HepG2 (cell line): ENCODE results near the gene HIVEP2. TPM values are rescaled to one million over a fixed set of nuclear protein-coding genes. Genes with fewer than 3 reads are reported as not detected.

Experiments
- ATAC-seq: fragments of 200-7000 bp; cut with Tn5 transposase; 3 replicates; pipeline ENCODE4 v1.9.1; 2020; ENCODE audit warnings: mild to moderate bottlenecking, moderate library complexity
- BruUV-seq: library from RNA; stranded (reverse); fragments of 400-500 nt; replicated peaks from 2 replicates; lab custom pipeline; 2021; lab: Mats Ljungman, UMichigan
- CTCF ChIA-PET: fragments of 300-600 bp; formaldehyde crosslinking; extraction: SDS; loops from one replicate; lab custom pipeline; 2021; ENCODE audit warnings: low total read pairs, inconsistent platforms, low intra/inter-chr PET ratio; lab: Yijun Ruan, JAX
- POLR2A ChIA-PET: fragments of 350-600 bp; sonication (Branson Sonifier 250); formaldehyde crosslinking; loops from one replicate; lab custom pipeline; 2020; ENCODE audit warnings: antibody characterized with exemption, inconsistent platforms; lab: Yijun Ruan, JAX
- DNase-seq: peaks from one replicate; pipeline ENCODE4 v3.0.0-alpha.2; 2015; ENCODE audit warnings: low spot score
- FAIRE-seq: peaks from 3 replicates; lab custom pipeline; 2011; peaks lifted over from hg19 to GRCh38; lab: Jason Lieb, UNC
- H2AFZ ChIP-seq: one replicate; pipeline ENCODE4 v1.6.1; 2011; ENCODE audit warnings: low read length, inconsistent platforms
- H3K27ac ChIP-seq: fragments of 300-600 bp; 3 replicates; pipeline ENCODE4 v1.8.0; 2011; ENCODE audit warnings: mixed run types, mild to moderate bottlenecking, mixed read lengths, low read length, inconsistent platforms; ENCODE audit not compliant: insufficient read depth; ENCODE audit errors: extremely low read length
- H3K27me3 ChIP-seq, 2 experiments: fragments of 200-600 bp in 1 of 2; 2 replicates in 1 of 2; 3 replicates in 1 of 2; pipeline versions ENCODE4 v1.6.0 to v1.8.0; 2011; ENCODE audit warnings: low read length in 2 of 2, mild to moderate bottlenecking in 2 of 2, moderate library complexity in 2 of 2, inconsistent platforms in 1 of 2; ENCODE audit not compliant: insufficient read depth in 2 of 2, control insufficient read depth in 1 of 2
- H3K36me3 ChIP-seq, 2 experiments: fragments of 200-600 bp in 1 of 2; replicated peaks in 1 of 2; 2 replicates in 1 of 2; 3 replicates in 1 of 2; pipeline versions ENCODE4 v1.5.1 to v1.8.0; 2011; ENCODE audit warnings: low read length in 2 of 2, inconsistent platforms in 1 of 2; ENCODE audit not compliant: insufficient read depth in 2 of 2, control insufficient read depth in 1 of 2
- H3K4me1 ChIP-seq: 2 replicates; pipeline ENCODE4 v1.5.1; 2012; ENCODE audit warnings: low read length, inconsistent platforms; ENCODE audit not compliant: insufficient read depth
- H3K4me2 ChIP-seq: 2 replicates; pipeline ENCODE4 v1.6.0; 2011; ENCODE audit warnings: low read depth, low read length, inconsistent platforms
- H3K4me3 ChIP-seq, 3 experiments: fragments of 200-600 bp in 1 of 3; sonication (generic), shearing (Covaris generic) in 1 of 3; replicated peaks in 1 of 3; 2 replicates each; pipeline ENCODE4 v1.5.1; 2011 to 2016; ENCODE audit warnings: low read length in 3 of 3, inconsistent platforms in 2 of 3, low read depth in 2 of 3, mild to moderate bottlenecking in 2 of 3, control low read depth in 1 of 3, mixed read lengths in 1 of 3; ENCODE audit not compliant: insufficient read depth in 1 of 3
- H3K79me2 ChIP-seq: one replicate; pipeline ENCODE4 v1.6.1; 2011; ENCODE audit warnings: low read length, inconsistent platforms; ENCODE audit not compliant: insufficient read depth
- H3K9ac ChIP-seq: 2 replicates; pipeline ENCODE4 v1.6.0; 2011; ENCODE audit warnings: mild to moderate bottlenecking, low read depth, low read length, inconsistent platforms; ENCODE audit not compliant: insufficient read depth
- H3K9me3 ChIP-seq: 2 replicates; pipeline ENCODE4 v1.5.1; 2012; ENCODE audit warnings: mild to moderate bottlenecking, low read length
- H4K20me1 ChIP-seq: 2 replicates; pipeline ENCODE4 v1.6.0; 2011; ENCODE audit warnings: inconsistent platforms, mild to moderate bottlenecking, low read length, moderate library complexity; ENCODE audit not compliant: insufficient read depth
- CEBPG ChIP-seq: IDR thresholded peaks from 2 replicates; pipeline ENCODE4 v1.6.1; 2016
- CHD2 ChIP-seq: IDR thresholded peaks from 2 replicates; pipeline ENCODE4 v1.6.1; 2011; ENCODE audit warnings: low read depth, low read length, improper control_type of control experiment
- DNMT3B ChIP-seq: conservative IDR thresholded peaks from 2 replicates; pipeline ENCODE4 v1.6.1; 2016; ENCODE audit warnings: missing biosample characterization, control low read depth
- GATA4 ChIP-seq: sonication (generic); IDR thresholded peaks from 2 replicates; pipeline ENCODE4 v1.6.1; 2016; ENCODE audit warnings: antibody characterized with exemption, low read depth, borderline replicate concordance
- KDM5A ChIP-seq: fragments of 200-600 bp; sonication (generic); IDR thresholded peaks from 2 replicates; pipeline ENCODE4 v1.7.0; 2018; ENCODE audit warnings: antibody characterized with exemption, mild to moderate bottlenecking, low read length, borderline replicate concordance
- PHB2 ChIP-seq: fragments of 450-650 bp; IDR thresholded peaks from 2 replicates; pipeline ENCODE4 v1.6.1; 2018; ENCODE audit not compliant: partially characterized antibody
- SAP130 ChIP-seq: IDR thresholded peaks from 2 replicates; pipeline ENCODE4 v1.6.1; 2016; ENCODE audit warnings: low read depth
- SATB2 ChIP-seq: sonication (generic); formaldehyde crosslinking; IDR thresholded peaks from 2 replicates; pipeline ENCODE4 v1.5.0; 2020; ENCODE audit warnings: missing genetic modification reagents
- SIN3A ChIP-seq: IDR thresholded peaks from 2 replicates; pipeline ENCODE4 v1.6.1; 2011; ENCODE audit warnings: low read depth, mild to moderate bottlenecking, control low read depth, low read length, borderline replicate concordance
- SOX13 ChIP-seq, 3 experiments: fragments of 450-650 bp in 1 of 3; sonication (generic) in 1 of 3; formaldehyde crosslinking in 1 of 3; IDR thresholded peaks in 2 of 3; conservative IDR thresholded peaks in 1 of 3; 2 replicates each; pipeline versions ENCODE4 v1.5.0 to v1.6.1; 2016 to 2020; ENCODE audit warnings: antibody characterized with exemption in 1 of 3, mild to moderate bottlenecking in 1 of 3, missing compliant biosample characterization in 1 of 3, missing genetic modification reagents in 1 of 3, moderate library complexity in 1 of 3
- SOX6 ChIP-seq, 2 experiments: fragments of 450-650 bp in 1 of 2; sonication (generic) in 1 of 2; formaldehyde crosslinking in 1 of 2; IDR thresholded peaks; 2 replicates each; pipeline versions ENCODE4 v1.4.0 to v1.6.1; 2017 to 2020; ENCODE audit warnings: antibody characterized with exemption in 1 of 2, mild to moderate bottlenecking in 1 of 2, missing genetic modification reagents in 1 of 2
- SSRP1 ChIP-seq: IDR thresholded peaks from 2 replicates; pipeline ENCODE4 v1.6.1; 2016; ENCODE audit warnings: control low read depth
- TSC22D2 ChIP-seq: sonication (generic); formaldehyde crosslinking; IDR thresholded peaks from 2 replicates; pipeline ENCODE4 v1.5.1; 2020; ENCODE audit warnings: missing genetic modification reagents, mild to moderate bottlenecking, borderline replicate concordance
- ZFP62 ChIP-seq: sonication (generic); formaldehyde crosslinking; IDR thresholded peaks from 2 replicates; pipeline ENCODE4 v1.4.0; 2020; ENCODE audit warnings: missing genetic modification reagents
- ZNF280D ChIP-seq: sonication (generic); formaldehyde crosslinking; IDR thresholded peaks from 2 replicates; pipeline ENCODE4 v1.5.1; 2020; ENCODE audit warnings: mild to moderate bottlenecking, missing genetic modification reagents
- ZNF326 ChIP-seq: sonication (generic); formaldehyde crosslinking; IDR thresholded peaks from 2 replicates; pipeline ENCODE4 v1.4.0; 2020; ENCODE audit warnings: missing genetic modification reagents, borderline replicate concordance
- ZNF33A ChIP-seq: sonication (generic); formaldehyde crosslinking; IDR thresholded peaks from 2 replicates; pipeline ENCODE4 v1.5.1; 2020; ENCODE audit warnings: missing genetic modification reagents, mild to moderate bottlenecking, moderate library complexity, borderline replicate concordance
- ZNF343 ChIP-seq: sonication (generic); formaldehyde crosslinking; IDR thresholded peaks from 2 replicates; pipeline ENCODE4 v1.4.0; 2020; ENCODE audit warnings: mild to moderate bottlenecking, missing genetic modification reagents
- ZNF616 ChIP-seq: sonication (generic); formaldehyde crosslinking; IDR thresholded peaks from 2 replicates; pipeline ENCODE4 v1.5.0; 2020; ENCODE audit warnings: low read depth, mild to moderate bottlenecking, missing genetic modification reagents
- ZNF660 ChIP-seq: sonication (generic); formaldehyde crosslinking; IDR thresholded peaks from 2 replicates; pipeline ENCODE4 v1.5.1; 2020; ENCODE audit warnings: mild to moderate bottlenecking, low read depth, missing genetic modification reagents, borderline replicate concordance
- ZNF75D ChIP-seq: sonication (generic); formaldehyde crosslinking; IDR thresholded peaks from 2 replicates; pipeline ENCODE4 v1.8.1; 2023; ENCODE audit warnings: missing genetic modification reagents, mild to moderate bottlenecking, borderline replicate concordance
- ZNF841 ChIP-seq: sonication (generic); formaldehyde crosslinking; IDR thresholded peaks from 2 replicates; pipeline ENCODE4 v1.8.1; 2023; ENCODE audit warnings: missing genetic modification reagents, borderline replicate concordance
- ZNF878 ChIP-seq: sonication (generic); formaldehyde crosslinking; IDR thresholded peaks from 2 replicates; pipeline ENCODE4 v1.8.1; 2023; ENCODE audit warnings: mild to moderate bottlenecking, missing genetic modification reagents, moderate library complexity
- WGBS: methylation state at CpG from one replicate; pipeline ENCODE4 v1.1.6; 2017; ENCODE audit warnings: low lambda C conversion rate; 5-methylcytosine and 5-hydroxymethylcytosine counted together
- in situ Hi-C: cut with HindIII; loops from 2 replicates; pipeline ENCODE4 v1.10.0; 2017; ENCODE audit warnings: low pct_unique_long_range_greater_than_20kb; ENCODE audit not compliant: extremely low pct_ligation_motif_present
- intact Hi-C: fragments of 100-400 bp; cut with micrococcal nuclease; formaldehyde crosslinking; loops from one replicate; pipeline ENCODE4 v1.10.0; 2022; ENCODE audit not compliant: unreplicated experiment
- polyA plus RNA-seq, 8 experiments: library from polyadenylated mRNA; depleted of rRNA in 3 of 8; stranded (reverse) in 7 of 8; unstranded in 1 of 8; fragments of >200 nt; fragmentation: Illumina TruSeq in 4 of 8; extraction: Trizol in 4 of 8; gene quantifications; 2 replicates each; pipeline versions ENCODE4 v1.2.1 to v1.2.3, GENCODE V29; 2011 to 2016; ENCODE audit warnings: low read depth in 4 of 8, missing spikeins in 1 of 8, mixed read lengths in 1 of 8; ENCODE audit not compliant: insufficient read depth in 1 of 8
- total RNA-seq, 5 experiments: library from RNA; depleted of rRNA; stranded (reverse); fragments of >200 nt; fragmentation: Illumina TruSeq; extraction: Trizol; gene quantifications; 2 replicates each; pipeline ENCODE4 v1.2.3, GENCODE V29; 2016; ENCODE audit warnings: low read depth in 1 of 5

HIVEP2 gene
- total and polyA plus RNA-seq, 2 of the 13 experiments (the other 11 are each of a cell fraction or from before 2014, with no cell fraction given) = 3.4 to 12.9 TPM

GRCh38 chr6:142902636-142903053 lies 42.3 kb downstream of the HIVEP2 start:
- H3K79me2 ChIP-seq = no peaks in the 10 kb centered on the region
- H3K4me1 ChIP-seq = peaks cover 16% of the 10 kb centered on the region
- ATAC-seq (peak; percentile 90), FAIRE-seq (peak; percentile 21), DNase-seq (peak; percentile 85)
- H3K4me3 ChIP-seq = no peak overlapping the region
- H3K9me3 ChIP-seq = no peaks in the 10 kb centered on the region
- H2AFZ ChIP-seq = no peak overlapping the region
- intact Hi-C loops (loop anchor here (2.0 kb wide), 1 partner anchor 30 kb away; no protein-coding TSS in a partner anchor), in situ Hi-C loops (no loop called here)
- WGBS = 22% methylated on average over 4 of the region's 4 CpGs
- CTCF ChIA-PET = no interaction called here
- H4K20me1 ChIP-seq = peaks cover 15% of the 10 kb centered on the region; the same call in 1 of the 2 replicates
- H3K36me3 ChIP-seq = no peaks in the 10 kb centered on the region
- POLR2A ChIA-PET = no interaction called here
- no peak overlapping the region for H3K9ac ChIP-seq
- H3K4me2 ChIP-seq = peak overlapping the region; percentile 9
- H3K27ac ChIP-seq = no peak overlapping the region
- H3K27me3 ChIP-seq = no peaks in the 10 kb centered on the region
- BruUV-seq = no TSS peak
- no peak for TF ChIP-seq SATB2 (CRISPR knock-in tag)
- TF ChIP-seq SAP130 (CRISPR knock-in tag) = peak; percentile 46; the same call in 1 of the 2 replicates
- 0 out of 2 replicates have a peak, but pooled peaks have one; percentile 40 for TF ChIP-seq SSRP1
- TF ChIP-seq ZNF343 (CRISPR knock-in tag) = no peak
- no peak for TF ChIP-seq ZNF660 (CRISPR knock-in tag)
- TF ChIP-seq TSC22D2 (CRISPR knock-in tag) = no peak
- no peak for TF ChIP-seq SOX6 (IDR thresholded peaks at IDR 0.05)
- peak; percentile 63 for TF ChIP-seq SOX6 (CRISPR knock-in tag; IDR thresholded peaks at IDR 0.05)
- no peak for TF ChIP-seq GATA4
- no peak for TF ChIP-seq SIN3A
- no peak for TF ChIP-seq KDM5A
- 0 out of 2 replicates have a peak, but pooled peaks have one; percentile 21 for TF ChIP-seq SOX13 (IDR thresholded peaks at IDR 0.05)
- TF ChIP-seq SOX13 (CRISPR knock-in tag; conservative IDR thresholded peaks at IDR 0.05 in 1 of 2, IDR thresholded peaks at IDR 0.05 in 1 of 2) = peak in 1 of 2 experiments; percentile 73; a peak in 2 of 4 replicates
- no peak for TF ChIP-seq ZNF878 (CRISPR knock-in tag)
- TF ChIP-seq DNMT3B = 0 out of 2 replicates have a peak, but pooled peaks have one; percentile 63
- no peak for TF ChIP-seq ZNF33A (CRISPR knock-in tag)
- no peak for TF ChIP-seq ZFP62 (CRISPR knock-in tag)
- no peak for TF ChIP-seq PHB2
- TF ChIP-seq ZNF326 = no peak
- no peak for TF ChIP-seq CHD2
- peak; percentile 21; the same call in 1 of the 2 replicates for TF ChIP-seq CEBPG (CRISPR knock-in tag)
- TF ChIP-seq ZNF616 (CRISPR knock-in tag) = no peak
- TF ChIP-seq ZNF75D (CRISPR knock-in tag) = no peak
- TF ChIP-seq ZNF280D (CRISPR knock-in tag) = no peak
- no peak for TF ChIP-seq ZNF841 (CRISPR knock-in tag)
